Measurements from ENCODE around the gene LIM2.

The LIM2 gene

GRCh38 chr19:51330366-51330765, 57.4 kb downstream of the LIM2 start:
- ATAC-seq: no peak
- TF ChIP-seq CSDC2 (CRISPR knock-in tag; IDR thresholded peaks at IDR 0.05) (no peak), ZC3H10 (CRISPR knock-in tag; IDR thresholded peaks at IDR 0.05) (no peak), SNAI2 (CRISPR knock-in tag; IDR thresholded peaks at IDR 0.05) (no peak), ESRRG (CRISPR knock-in tag; IDR thresholded peaks at IDR 0.05) (no peak), ISL1 (CRISPR knock-in tag; IDR thresholded peaks at IDR 0.05) (no peak), ZNF70 (CRISPR knock-in tag; IDR thresholded peaks at IDR 0.05) (no peak)
- TF ChIP-seq, protein P1, sequence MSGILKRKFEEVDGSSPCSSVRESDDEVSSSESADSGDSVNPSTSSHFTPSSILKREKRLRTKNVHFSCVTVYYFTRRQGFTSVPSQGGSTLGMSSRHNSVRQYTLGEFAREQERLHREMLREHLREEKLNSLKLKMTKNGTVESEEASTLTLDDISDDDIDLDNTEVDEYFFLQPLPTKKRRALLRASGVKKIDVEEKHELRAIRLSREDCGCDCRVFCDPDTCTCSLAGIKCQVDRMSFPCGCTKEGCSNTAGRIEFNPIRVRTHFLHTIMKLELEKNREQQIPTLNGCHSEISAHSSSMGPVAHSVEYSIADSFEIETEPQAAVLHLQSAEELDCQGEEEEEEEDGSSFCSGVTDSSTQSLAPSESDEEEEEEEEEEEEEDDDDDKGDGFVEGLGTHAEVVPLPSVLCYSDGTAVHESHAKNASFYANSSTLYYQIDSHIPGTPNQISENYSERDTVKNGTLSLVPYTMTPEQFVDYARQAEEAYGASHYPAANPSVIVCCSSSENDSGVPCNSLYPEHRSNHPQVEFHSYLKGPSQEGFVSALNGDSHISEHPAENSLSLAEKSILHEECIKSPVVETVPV (CRISPR knock-in tag; IDR thresholded peaks at IDR 0.05): no peak
- TF ChIP-seq, protein P2, sequence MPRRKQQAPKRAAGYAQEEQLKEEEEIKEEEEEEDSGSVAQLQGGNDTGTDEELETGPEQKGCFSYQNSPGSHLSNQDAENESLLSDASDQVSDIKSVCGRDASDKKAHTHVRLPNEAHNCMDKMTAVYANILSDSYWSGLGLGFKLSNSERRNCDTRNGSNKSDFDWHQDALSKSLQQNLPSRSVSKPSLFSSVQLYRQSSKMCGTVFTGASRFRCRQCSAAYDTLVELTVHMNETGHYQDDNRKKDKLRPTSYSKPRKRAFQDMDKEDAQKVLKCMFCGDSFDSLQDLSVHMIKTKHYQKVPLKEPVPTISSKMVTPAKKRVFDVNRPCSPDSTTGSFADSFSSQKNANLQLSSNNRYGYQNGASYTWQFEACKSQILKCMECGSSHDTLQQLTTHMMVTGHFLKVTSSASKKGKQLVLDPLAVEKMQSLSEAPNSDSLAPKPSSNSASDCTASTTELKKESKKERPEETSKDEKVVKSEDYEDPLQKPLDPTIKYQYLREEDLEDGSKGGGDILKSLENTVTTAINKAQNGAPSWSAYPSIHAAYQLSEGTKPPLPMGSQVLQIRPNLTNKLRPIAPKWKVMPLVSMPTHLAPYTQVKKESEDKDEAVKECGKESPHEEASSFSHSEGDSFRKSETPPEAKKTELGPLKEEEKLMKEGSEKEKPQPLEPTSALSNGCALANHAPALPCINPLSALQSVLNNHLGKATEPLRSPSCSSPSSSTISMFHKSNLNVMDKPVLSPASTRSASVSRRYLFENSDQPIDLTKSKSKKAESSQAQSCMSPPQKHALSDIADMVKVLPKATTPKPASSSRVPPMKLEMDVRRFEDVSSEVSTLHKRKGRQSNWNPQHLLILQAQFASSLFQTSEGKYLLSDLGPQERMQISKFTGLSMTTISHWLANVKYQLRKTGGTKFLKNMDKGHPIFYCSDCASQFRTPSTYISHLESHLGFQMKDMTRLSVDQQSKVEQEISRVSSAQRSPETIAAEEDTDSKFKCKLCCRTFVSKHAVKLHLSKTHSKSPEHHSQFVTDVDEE (CRISPR knock-in tag; IDR thresholded peaks at IDR 0.05): no peak

Data from SK-N-SH treated with all-trans-retinoic acid at 6 μM for 48 hours (cell line).